Hepatocyte (in vitro differentiated cells): ENCODE results near the gene TOP2B. TPM values are rescaled to one million over a fixed set of nuclear protein-coding genes. Genes with fewer than 3 reads are reported as not detected.

ENCODE experiments used
- DNase-seq: peaks from one replicate; pipeline ENCODE4 v3.0.0-alpha.2; 2016; ENCODE audit warnings: low spot score
- H2AFZ ChIP-seq: fragments of 200-600 bp; sonication (generic); 2 replicates; pipeline ENCODE4 v1.6.0; 2016; ENCODE audit warnings: antibody characterized with exemption, mild to moderate bottlenecking
- H3K27ac ChIP-seq: fragments of 200-600 bp; sonication (generic); 2 replicates; pipeline ENCODE4 v1.5.1; 2016; ENCODE audit warnings: mild to moderate bottlenecking
- H3K27me3 ChIP-seq: fragments of 200-600 bp; sonication (generic); 2 replicates; pipeline ENCODE4 v1.6.1; 2016
- H3K36me3 ChIP-seq: fragments of 200-600 bp; sonication (generic); replicated peaks from 2 replicates; pipeline ENCODE4 v1.5.1; 2016; ENCODE audit warnings: low read depth; ENCODE audit not compliant: insufficient read depth
- H3K4me1 ChIP-seq: fragments of 200-600 bp; sonication (generic); 2 replicates; pipeline ENCODE4 v1.5.1; 2016; ENCODE audit warnings: mild to moderate bottlenecking, moderate library complexity; ENCODE audit not compliant: insufficient read depth
- H3K4me2 ChIP-seq: fragments of 200-600 bp; sonication (generic); 2 replicates; pipeline ENCODE4 v1.6.0; 2016
- H3K4me3 ChIP-seq: fragments of 200-600 bp; sonication (generic); 2 replicates; pipeline ENCODE4 v1.5.1; 2016; ENCODE audit warnings: mild to moderate bottlenecking
- H3K79me2 ChIP-seq: fragments of 200-600 bp; sonication (generic); 2 replicates; pipeline ENCODE4 v1.6.0; 2017; ENCODE audit warnings: mild to moderate bottlenecking
- H3K9me2 ChIP-seq: fragments of 200-600 bp; sonication (generic); replicated peaks from 2 replicates; pipeline ENCODE4 v1.6.0; 2017; ENCODE audit warnings: mild to moderate bottlenecking; ENCODE audit not compliant: insufficient read depth
- H3K9me3 ChIP-seq: fragments of 200-600 bp; sonication (generic); 2 replicates; pipeline ENCODE4 v1.5.1; 2016; ENCODE audit warnings: low read depth, mild to moderate bottlenecking
- H4K20me1 ChIP-seq: fragments of 200-600 bp; sonication (generic); 2 replicates; pipeline ENCODE4 v1.6.0; 2016; ENCODE audit warnings: mild to moderate bottlenecking; ENCODE audit not compliant: insufficient read depth, poor library complexity, severe bottlenecking
- CTCF ChIP-seq: fragments of 200-600 bp; sonication (generic); IDR thresholded peaks from 2 replicates; pipeline ENCODE4 v1.5.1; 2016; ENCODE audit warnings: antibody characterized with exemption, mild to moderate bottlenecking; ENCODE audit not compliant: poor library complexity
- EZH2 ChIP-seq: fragments of 200-600 bp; sonication (generic); IDR thresholded peaks from 2 replicates; pipeline ENCODE4 v1.6.1; 2016; ENCODE audit warnings: antibody characterized with exemption, mild to moderate bottlenecking, borderline replicate concordance
- EZH2phosphoT487 ChIP-seq: fragments of 200-600 bp; sonication (generic); IDR thresholded peaks from one replicate; pipeline ENCODE4 v1.6.1; 2018; ENCODE audit warnings: antibody characterized with exemption, mild to moderate bottlenecking, low read depth, moderate library complexity; ENCODE audit not compliant: unreplicated experiment, severe bottlenecking
- WGBS: methylation state at CpG from one replicate; pipeline ENCODE4 v1.1.6; 2016; ENCODE audit warnings: low lambda C conversion rate; ENCODE audit errors: missing lambda C conversion rate; 5-methylcytosine and 5-hydroxymethylcytosine counted together
- polyA plus RNA-seq: library from polyadenylated mRNA; unstranded; fragments of >200 nt; fragmentation: Nextera tagmentation; extraction: Ambion mirVana; gene quantifications from 2 replicates; pipeline ENCODE4 v1.2.1, GENCODE V29; 2016
- total RNA-seq: library from RNA; depleted of rRNA; stranded (reverse); fragments of >200 nt; gene quantifications from 2 replicates; pipeline ENCODE4 v1.2.3, GENCODE V29; 2014

TOP2B gene
- total and polyA plus RNA-seq, 2 experiments from 2014 or later, result 49.5 to 109 TPM

DNA sequence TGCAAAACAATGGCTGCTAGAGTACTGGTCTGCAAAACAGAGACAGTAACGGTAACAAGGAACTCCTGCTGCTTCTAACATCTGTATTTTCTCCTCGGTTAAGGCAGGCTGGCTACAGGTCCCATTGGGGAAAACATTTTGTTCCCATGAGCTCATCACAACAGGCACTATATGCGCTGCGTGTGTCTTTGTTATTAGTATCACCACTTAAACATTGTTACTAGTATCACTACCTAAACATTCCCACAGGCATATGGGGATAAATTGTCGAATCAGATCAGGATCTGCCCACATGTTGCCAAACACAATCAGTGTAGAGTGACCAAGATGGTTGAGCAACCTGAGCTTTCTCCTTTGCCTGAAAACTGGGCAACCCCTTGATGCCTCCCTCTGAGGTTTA, 77.2 kb downstream of the TOP2B start:
- TF ChIP-seq EZH2phosphoT487 (no peak), EZH2 (no peak), CTCF (no peak)
- 75% methylated on average over 5 of the region's 5 CpGs for WGBS
- no peak for DNase-seq
- H3K4me2 ChIP-seq, result no peak overlapping the region
- no peak overlapping the region for H2AFZ ChIP-seq
- H3K79me2 ChIP-seq, result no peaks in the 10 kb centered on the region
- no peaks in the 10 kb centered on the region for H3K27me3 ChIP-seq
- peaks cover 5% of the 10 kb centered on the region for H3K4me1 ChIP-seq
- peak overlapping the region; percentile 42 for H3K27ac ChIP-seq
- no peaks in the 10 kb centered on the region for H3K36me3 ChIP-seq
- no peaks in the 10 kb centered on the region for H3K9me2 ChIP-seq
- H3K9me3 ChIP-seq, result no peaks in the 10 kb centered on the region
- no peaks in the 10 kb centered on the region for H4K20me1 ChIP-seq
- no peak overlapping the region for H3K4me3 ChIP-seq

- 81% methylated on average over 1 of the region's 1 CpG for WGBS
- Histone ChIP-seq H3K79me2 (no peaks in the 10 kb centered on the region), H3K36me3 (no peaks in the 10 kb centered on the region), H3K9me3 (no peaks in the 10 kb centered on the region), H2AFZ (no peak overlapping the region), H3K4me2 (no peak overlapping the region), H3K4me3 (no peak overlapping the region), H4K20me1 (no peaks in the 10 kb centered on the region), H3K4me1 (peaks cover under 1% of the 10 kb centered on the region), H3K9me2 (no peaks in the 10 kb centered on the region), H3K27me3 (no peaks in the 10 kb centered on the region), H3K27ac (peak overlapping the region; percentile 42)
- DNase-seq, result no peak
- TF ChIP-seq CTCF (no peak), EZH2phosphoT487 (no peak), EZH2 (no peak)
Measured at GRCh38 chr3:25587094-25587493, 77.6 kb downstream of the TOP2B start.

DNA sequence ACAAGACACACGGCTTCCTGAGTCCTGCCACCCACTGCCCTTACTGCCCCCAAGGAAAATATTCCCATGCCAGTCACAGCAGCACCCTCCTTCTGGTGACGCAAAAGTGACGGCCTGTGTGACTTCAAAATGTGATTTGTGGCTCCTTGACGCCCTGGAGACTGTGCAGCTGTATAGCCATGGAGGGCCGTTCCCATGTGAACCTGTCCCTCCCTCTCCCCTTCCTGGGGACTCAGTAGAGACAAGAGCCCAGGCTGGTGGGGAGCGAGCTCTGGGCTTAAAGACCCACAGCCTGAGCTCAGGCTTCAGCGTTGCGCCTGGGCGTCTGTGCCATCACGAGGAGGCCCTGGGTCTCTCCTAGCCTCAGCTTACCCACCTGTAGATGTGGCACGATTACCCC, 78.2 kb downstream of the TOP2B start:
- WGBS, result 93% methylated on average over 11 of the region's 11 CpGs
- Histone ChIP-seq H3K4me2 (no peak overlapping the region), H3K9me3 (no peaks in the 10 kb centered on the region), H3K4me1 (no peaks in the 10 kb centered on the region), H3K79me2 (no peaks in the 10 kb centered on the region), H2AFZ (no peak overlapping the region), H3K27me3 (no peaks in the 10 kb centered on the region), H3K4me3 (no peak overlapping the region), H4K20me1 (no peaks in the 10 kb centered on the region), H3K36me3 (no peaks in the 10 kb centered on the region), H3K9me2 (no peaks in the 10 kb centered on the region), H3K27ac (peak overlapping the region; percentile 42)
- no peak for DNase-seq
- TF ChIP-seq EZH2, result no peak
- no peak for TF ChIP-seq CTCF
- no peak for TF ChIP-seq EZH2phosphoT487

- DNase-seq, result no peak
- Histone ChIP-seq H3K79me2 (no peaks in the 10 kb centered on the region), H3K4me2 (no peak overlapping the region), H4K20me1 (no peaks in the 10 kb centered on the region), H3K4me3 (no peak overlapping the region), H3K27me3 (no peaks in the 10 kb centered on the region), H2AFZ (no peak overlapping the region), H3K9me3 (no peaks in the 10 kb centered on the region), H3K27ac (no peak overlapping the region), H3K36me3 (no peaks in the 10 kb centered on the region), H3K4me1 (no peaks in the 10 kb centered on the region), H3K9me2 (no peaks in the 10 kb centered on the region)
- 97% methylated on average over 6 of the region's 6 CpGs for WGBS
- no peak for TF ChIP-seq CTCF
- TF ChIP-seq EZH2phosphoT487, result no peak
- TF ChIP-seq EZH2, result no peak
Measured at GRCh38 chr3:25586167-25586505, 78.6 kb downstream of the TOP2B start.
